ENCODE data around the gene AMBRA1.

The AMBRA1 gene

DNA sequence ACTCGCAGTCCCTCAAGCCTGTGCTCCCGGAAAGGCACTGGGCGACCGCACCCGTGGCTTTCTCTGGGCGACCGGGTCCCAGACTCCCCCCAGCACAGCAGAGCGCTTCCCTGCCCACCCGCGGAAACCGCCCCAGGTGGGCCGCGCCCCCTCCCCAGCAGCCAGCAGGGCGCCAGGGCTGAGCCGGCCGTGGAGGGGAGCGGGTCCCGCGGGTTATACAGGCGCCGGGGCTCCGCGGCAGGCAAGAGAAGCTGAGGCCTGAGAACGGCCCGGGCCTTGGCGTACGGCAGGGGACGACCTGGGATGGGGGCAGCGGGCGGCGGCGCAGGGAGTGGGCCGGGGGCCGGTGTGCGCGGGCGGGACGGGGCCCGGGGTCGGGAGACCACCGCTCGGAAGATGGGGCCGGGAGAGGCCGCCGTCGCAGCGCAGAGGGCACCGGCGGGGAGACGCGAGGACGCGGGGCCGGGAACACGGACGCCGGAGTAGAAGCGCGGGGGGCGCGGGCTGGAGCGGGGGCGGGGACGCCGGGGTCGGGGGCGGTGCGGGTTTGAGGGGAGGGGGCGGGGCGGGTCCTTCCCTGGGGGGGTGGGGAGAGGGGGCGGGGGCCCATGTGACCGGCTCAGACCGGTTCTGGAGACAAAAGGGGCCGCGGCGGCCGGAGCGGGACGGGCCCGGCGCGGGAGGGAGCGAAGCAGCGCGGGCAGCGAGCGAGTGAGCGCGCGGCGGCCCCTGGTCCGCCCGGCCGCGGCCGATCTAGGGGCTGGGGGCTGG lies 212.6 kb downstream of the AMBRA1 start, which contains the start of gene MDK:
TSS of gene MDK (plus strand) at position 622 of the 771 bp plus-strand sequence. CDS start 389 bp downstream, outside the sequence.
- TF ChIP-seq, protein P1, sequence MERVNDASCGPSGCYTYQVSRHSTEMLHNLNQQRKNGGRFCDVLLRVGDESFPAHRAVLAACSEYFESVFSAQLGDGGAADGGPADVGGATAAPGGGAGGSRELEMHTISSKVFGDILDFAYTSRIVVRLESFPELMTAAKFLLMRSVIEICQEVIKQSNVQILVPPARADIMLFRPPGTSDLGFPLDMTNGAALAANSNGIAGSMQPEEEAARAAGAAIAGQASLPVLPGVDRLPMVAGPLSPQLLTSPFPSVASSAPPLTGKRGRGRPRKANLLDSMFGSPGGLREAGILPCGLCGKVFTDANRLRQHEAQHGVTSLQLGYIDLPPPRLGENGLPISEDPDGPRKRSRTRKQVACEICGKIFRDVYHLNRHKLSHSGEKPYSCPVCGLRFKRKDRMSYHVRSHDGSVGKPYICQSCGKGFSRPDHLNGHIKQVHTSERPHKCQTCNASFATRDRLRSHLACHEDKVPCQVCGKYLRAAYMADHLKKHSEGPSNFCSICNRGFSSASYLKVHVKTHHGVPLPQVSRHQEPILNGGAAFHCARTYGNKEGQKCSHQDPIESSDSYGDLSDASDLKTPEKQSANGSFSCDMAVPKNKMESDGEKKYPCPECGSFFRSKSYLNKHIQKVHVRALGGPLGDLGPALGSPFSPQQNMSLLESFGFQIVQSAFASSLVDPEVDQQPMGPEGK (CRISPR knock-in tag; IDR thresholded peaks at IDR 0.05; ENCODE audit: borderline replicate concordance) = peak; percentile 58
- peak; percentile 6; the same call in 1 of the 2 replicates for TF ChIP-seq ZNF8 (CRISPR knock-in tag; IDR thresholded peaks at IDR 0.05)
- TF ChIP-seq ESRRG (CRISPR knock-in tag; IDR thresholded peaks at IDR 0.05) = no peak
- ATAC-seq = peak; percentile 31

DNA sequence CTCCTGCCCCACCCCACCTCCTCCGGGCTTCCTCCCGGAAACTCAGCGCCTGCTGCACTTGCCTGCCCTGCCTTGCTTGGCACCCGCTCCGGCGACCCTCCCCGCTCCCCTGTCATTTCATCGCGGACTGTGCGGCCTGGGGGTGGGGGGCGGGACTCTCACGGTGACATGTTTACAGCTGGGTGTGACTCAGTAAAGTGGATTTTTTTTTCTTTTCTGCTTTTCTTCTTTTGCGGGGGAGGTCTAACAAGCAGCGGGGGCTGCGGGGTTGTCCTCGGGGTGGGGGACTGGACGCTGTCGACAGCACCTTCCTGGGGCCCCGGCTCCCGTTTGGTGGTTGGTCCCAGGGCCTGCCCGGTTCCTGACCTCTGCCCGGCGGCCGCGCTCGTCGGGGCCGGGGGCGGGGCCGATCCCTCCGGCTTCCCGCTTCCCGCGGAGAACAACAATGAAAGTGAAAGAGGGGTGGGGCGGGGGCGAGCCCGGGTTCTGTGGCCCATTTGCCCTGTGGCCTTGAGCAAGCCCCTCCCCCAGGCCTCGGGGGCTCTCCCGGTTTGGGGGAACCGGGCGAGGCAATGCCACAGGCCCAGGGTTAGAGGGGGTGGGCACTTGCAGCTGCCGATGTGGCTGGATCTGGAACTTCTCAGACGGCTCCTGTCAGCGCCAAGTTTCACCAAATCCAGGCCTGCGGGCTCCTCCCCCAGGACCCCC lies 213.3 kb downstream of the AMBRA1 start:
- TF ChIP-seq ZFP30 (CRISPR knock-in tag; IDR thresholded peaks at IDR 0.05) = no peak
- TF ChIP-seq TCF4 (CRISPR knock-in tag; IDR thresholded peaks at IDR 0.05; ENCODE audit: borderline replicate concordance) = peak; percentile 58; the same call in 1 of the 2 replicates
- ATAC-seq = peak; percentile 41

DNA sequence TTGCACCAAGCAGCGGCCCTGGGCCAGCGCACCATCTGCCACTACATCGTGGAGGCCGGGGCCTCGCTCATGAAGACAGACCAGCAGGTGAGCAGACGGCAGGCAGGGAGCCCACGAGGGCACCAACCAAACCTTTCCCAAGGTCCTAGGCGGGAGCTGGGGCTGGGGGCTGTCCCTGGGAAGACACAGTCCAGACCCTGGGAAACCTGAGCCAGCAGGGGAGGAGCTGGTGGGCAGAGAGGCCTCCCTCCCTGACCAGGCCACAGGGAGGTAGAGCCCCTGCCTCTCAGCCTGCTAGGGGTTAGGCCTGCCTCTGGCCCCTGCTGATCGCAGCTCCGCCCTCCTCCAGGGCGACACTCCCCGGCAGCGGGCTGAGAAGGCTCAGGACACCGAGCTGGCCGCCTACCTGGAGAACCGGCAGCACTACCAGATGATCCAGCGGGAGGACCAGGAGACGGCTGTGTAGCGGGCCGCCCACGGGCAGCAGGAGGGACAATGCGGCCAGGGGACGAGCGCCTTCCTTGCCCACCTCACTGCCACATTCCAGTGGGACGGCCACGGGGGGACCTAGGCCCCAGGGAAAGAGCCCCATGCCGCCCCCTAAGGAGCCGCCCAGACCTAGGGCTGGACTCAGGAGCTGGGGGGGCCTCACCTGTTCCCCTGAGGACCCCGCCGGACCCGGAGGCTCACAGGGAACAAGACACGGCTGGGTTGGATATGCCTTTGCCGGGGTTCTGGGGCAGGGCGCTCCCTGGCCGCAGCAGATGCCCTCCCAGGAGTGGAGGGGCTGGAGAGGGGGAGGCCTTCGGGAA lies 214.1 kb downstream of the AMBRA1 start:
- peak; percentile 9 for ATAC-seq

DNA sequence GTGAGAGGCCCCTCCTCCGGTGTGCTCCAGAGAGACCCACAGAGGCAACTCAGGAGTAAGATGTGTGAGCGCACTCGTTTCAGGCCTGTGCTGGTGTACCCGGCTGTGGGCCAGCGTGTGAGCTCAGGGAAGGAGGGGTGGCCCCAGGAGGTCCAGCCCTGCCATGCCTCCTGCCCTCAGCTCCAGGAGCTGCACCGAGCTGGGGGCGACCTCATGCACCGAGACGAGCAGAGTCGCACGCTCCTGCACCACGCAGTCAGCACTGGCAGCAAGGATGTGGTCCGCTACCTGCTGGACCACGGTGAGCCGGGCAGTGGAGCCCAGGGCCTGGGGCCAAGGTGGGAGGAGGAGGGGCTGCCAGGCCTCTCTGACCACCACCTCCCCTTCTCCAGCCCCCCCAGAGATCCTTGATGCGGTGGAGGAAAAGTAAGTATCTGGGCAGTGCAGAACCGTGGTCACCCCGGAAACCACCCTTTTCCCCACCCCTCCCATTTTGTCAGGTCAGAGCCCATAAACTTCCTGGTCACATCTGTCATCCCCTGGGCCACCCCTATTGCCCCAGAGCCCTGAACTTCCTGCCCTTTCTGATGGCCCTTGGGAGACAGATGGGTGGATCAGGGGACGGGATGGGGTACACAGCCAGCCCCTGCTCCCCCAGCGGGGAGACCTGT lies 214.9 kb downstream of the AMBRA1 start:
- ATAC-seq = no peak
- TF ChIP-seq ZNF565 (CRISPR knock-in tag; conservative IDR thresholded peaks at IDR 0.05; ENCODE audit: low read depth) (no peak), ZFP3 (CRISPR knock-in tag; IDR thresholded peaks at IDR 0.05) (no peak), OSR1 (CRISPR knock-in tag; IDR thresholded peaks at IDR 0.05) (no peak), ARNTL (CRISPR knock-in tag; IDR thresholded peaks at IDR 0.05; ENCODE audit: borderline replicate concordance, low read depth) (no peak), ISL1 (CRISPR knock-in tag; IDR thresholded peaks at IDR 0.05) (no peak), ZNF70 (CRISPR knock-in tag; IDR thresholded peaks at IDR 0.05) (no peak), SNAI2 (CRISPR knock-in tag; IDR thresholded peaks at IDR 0.05) (no peak), TOX (CRISPR knock-in tag; IDR thresholded peaks at IDR 0.05; ENCODE audit: borderline replicate concordance) (no peak), GLIS3 (CRISPR knock-in tag; IDR thresholded peaks at IDR 0.05) (no peak)
- TF ChIP-seq, protein P2, sequence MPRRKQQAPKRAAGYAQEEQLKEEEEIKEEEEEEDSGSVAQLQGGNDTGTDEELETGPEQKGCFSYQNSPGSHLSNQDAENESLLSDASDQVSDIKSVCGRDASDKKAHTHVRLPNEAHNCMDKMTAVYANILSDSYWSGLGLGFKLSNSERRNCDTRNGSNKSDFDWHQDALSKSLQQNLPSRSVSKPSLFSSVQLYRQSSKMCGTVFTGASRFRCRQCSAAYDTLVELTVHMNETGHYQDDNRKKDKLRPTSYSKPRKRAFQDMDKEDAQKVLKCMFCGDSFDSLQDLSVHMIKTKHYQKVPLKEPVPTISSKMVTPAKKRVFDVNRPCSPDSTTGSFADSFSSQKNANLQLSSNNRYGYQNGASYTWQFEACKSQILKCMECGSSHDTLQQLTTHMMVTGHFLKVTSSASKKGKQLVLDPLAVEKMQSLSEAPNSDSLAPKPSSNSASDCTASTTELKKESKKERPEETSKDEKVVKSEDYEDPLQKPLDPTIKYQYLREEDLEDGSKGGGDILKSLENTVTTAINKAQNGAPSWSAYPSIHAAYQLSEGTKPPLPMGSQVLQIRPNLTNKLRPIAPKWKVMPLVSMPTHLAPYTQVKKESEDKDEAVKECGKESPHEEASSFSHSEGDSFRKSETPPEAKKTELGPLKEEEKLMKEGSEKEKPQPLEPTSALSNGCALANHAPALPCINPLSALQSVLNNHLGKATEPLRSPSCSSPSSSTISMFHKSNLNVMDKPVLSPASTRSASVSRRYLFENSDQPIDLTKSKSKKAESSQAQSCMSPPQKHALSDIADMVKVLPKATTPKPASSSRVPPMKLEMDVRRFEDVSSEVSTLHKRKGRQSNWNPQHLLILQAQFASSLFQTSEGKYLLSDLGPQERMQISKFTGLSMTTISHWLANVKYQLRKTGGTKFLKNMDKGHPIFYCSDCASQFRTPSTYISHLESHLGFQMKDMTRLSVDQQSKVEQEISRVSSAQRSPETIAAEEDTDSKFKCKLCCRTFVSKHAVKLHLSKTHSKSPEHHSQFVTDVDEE (CRISPR knock-in tag; IDR thresholded peaks at IDR 0.05) = no peak
- TF ChIP-seq, protein P3, sequence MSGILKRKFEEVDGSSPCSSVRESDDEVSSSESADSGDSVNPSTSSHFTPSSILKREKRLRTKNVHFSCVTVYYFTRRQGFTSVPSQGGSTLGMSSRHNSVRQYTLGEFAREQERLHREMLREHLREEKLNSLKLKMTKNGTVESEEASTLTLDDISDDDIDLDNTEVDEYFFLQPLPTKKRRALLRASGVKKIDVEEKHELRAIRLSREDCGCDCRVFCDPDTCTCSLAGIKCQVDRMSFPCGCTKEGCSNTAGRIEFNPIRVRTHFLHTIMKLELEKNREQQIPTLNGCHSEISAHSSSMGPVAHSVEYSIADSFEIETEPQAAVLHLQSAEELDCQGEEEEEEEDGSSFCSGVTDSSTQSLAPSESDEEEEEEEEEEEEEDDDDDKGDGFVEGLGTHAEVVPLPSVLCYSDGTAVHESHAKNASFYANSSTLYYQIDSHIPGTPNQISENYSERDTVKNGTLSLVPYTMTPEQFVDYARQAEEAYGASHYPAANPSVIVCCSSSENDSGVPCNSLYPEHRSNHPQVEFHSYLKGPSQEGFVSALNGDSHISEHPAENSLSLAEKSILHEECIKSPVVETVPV (CRISPR knock-in tag; IDR thresholded peaks at IDR 0.05) = no peak
- TF ChIP-seq, protein P4, sequence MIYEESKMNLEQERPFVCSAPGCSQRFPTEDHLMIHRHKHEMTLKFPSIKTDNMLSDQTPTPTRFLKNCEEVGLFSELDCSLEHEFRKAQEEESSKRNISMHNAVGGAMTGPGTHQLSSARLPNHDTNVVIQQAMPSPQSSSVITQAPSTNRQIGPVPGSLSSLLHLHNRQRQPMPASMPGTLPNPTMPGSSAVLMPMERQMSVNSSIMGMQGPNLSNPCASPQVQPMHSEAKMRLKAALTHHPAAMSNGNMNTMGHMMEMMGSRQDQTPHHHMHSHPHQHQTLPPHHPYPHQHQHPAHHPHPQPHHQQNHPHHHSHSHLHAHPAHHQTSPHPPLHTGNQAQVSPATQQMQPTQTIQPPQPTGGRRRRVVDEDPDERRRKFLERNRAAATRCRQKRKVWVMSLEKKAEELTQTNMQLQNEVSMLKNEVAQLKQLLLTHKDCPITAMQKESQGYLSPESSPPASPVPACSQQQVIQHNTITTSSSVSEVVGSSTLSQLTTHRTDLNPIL (CRISPR knock-in tag; IDR thresholded peaks at IDR 0.05; ENCODE audit: low read depth) = no peak

Data from SK-N-SH treated with all-trans-retinoic acid at 6 μM for 48 hours (cell line).